GM19468 (cell line): ENCODE measurements around the gene FBXW11.
A peak's percentile ranks its signal among the peaks of the same experiment; 100 is the strongest.
"Not testable (repeated sequence)": the region's sequence is repeated elsewhere in the genome, so short reads cannot be mapped to it uniquely, and the experiment has no call there.

Experiments
- ATAC-seq: cut with Tn5 transposase; IDR thresholded peaks from one replicate; pipeline ENCODE4 v1.9.1; 2021; ENCODE audit warnings: mild to moderate bottlenecking, moderate library complexity, moderate number of reproducible peaks; ENCODE audit not compliant: unreplicated experiment; ENCODE audit errors: extremely low read depth

FBXW11 gene

GRCh38 chr5:171986772-171987171 is 19.7 kb downstream of the FBXW11 start:
- no peak for ATAC-seq

GRCh38 chr5:171984748-171985419 is 21.6 kb downstream of the FBXW11 start:
- ATAC-seq, result no peak

GRCh38 chr5:171981847-171982246 is 24.6 kb downstream of the FBXW11 start:
- ATAC-seq, result no peak

- ATAC-seq, result no peak
Measured at GRCh38 chr5:171980792-171981191, 25.6 kb downstream of the FBXW11 start.

- ATAC-seq, result no peak
Measured at GRCh38 chr5:171979606-171980005, 26.8 kb downstream of the FBXW11 start.

GRCh38 chr5:171978519-171978918 is 27.9 kb downstream of the FBXW11 start:
- no peak for ATAC-seq

GRCh38 chr5:171978016-171978415 is 28.4 kb downstream of the FBXW11 start:
- ATAC-seq, result no peak

GRCh38 chr5:171977244-171977950 is 29.0 kb downstream of the FBXW11 start:
- ATAC-seq, result not testable (repeated sequence)

- no peak for ATAC-seq
Measured at GRCh38 chr5:171975877-171976667, 30.4 kb downstream of the FBXW11 start.

GRCh38 chr5:171975262-171975876 is 31.1 kb downstream of the FBXW11 start:
- no peak for ATAC-seq

GRCh38 chr5:171970826-171971225 is 35.6 kb downstream of the FBXW11 start:
- no peak for ATAC-seq

GRCh38 chr5:171969288-171969880 is 37.1 kb downstream of the FBXW11 start:
- ATAC-seq, result no peak

- ATAC-seq, result no peak
Measured at GRCh38 chr5:171968531-171968930, 37.9 kb downstream of the FBXW11 start.

GRCh38 chr5:171966964-171967363 is 39.5 kb downstream of the FBXW11 start:
- ATAC-seq, result no peak

- no peak for ATAC-seq
Measured at GRCh38 chr5:171966270-171966669, 40.2 kb downstream of the FBXW11 start.

- ATAC-seq, result no peak
Measured at GRCh38 chr5:171965745-171966144, 40.7 kb downstream of the FBXW11 start.

- ATAC-seq, result no peak
Measured at GRCh38 chr5:171963416-171963815, 43.0 kb downstream of the FBXW11 start.

GRCh38 chr5:171961117-171961516 is 45.3 kb downstream of the FBXW11 start:
- peak; percentile 49 for ATAC-seq

GRCh38 chr5:171957591-171958251 is 48.7 kb downstream of the FBXW11 start:
- ATAC-seq, result no peak
